Colonic mucosa (tissue), 4 donors: Measurements from ENCODE around the gene LRRC3B. TPM values are rescaled to one million over a fixed set of nuclear protein-coding genes. Genes with fewer than 3 reads are reported as not detected.

ENCODE experiments used
- DNase-seq: peaks from one replicate; pipeline ENCODE4 v3.0.0-alpha.2; 2020
- H3K27ac ChIP-seq: fragments of 200-600 bp; one replicate; pipeline ENCODE4 v1.8.0; 2021
- H3K27me3 ChIP-seq: fragments of 200-600 bp; one replicate; pipeline ENCODE4 v1.8.0; 2021
- H3K36me3 ChIP-seq: fragments of 200-600 bp; one replicate; pipeline ENCODE4 v1.8.0; 2021
- H3K4me1 ChIP-seq: fragments of 200-600 bp; one replicate; pipeline ENCODE4 v1.8.0; 2021; ENCODE audit warnings: mild to moderate bottlenecking
- H3K4me3 ChIP-seq: fragments of 200-600 bp; one replicate; pipeline ENCODE4 v1.8.0; 2021
- H3K9ac ChIP-seq, 2 donors: one replicate each; pipeline ENCODE4 v1.7.0; 2013; ENCODE audit warnings: control low read depth in 2 of 2, low read depth in 2 of 2, low read length in 2 of 2
- H3K9me3 ChIP-seq: fragments of 200-600 bp; one replicate; pipeline ENCODE4 v1.8.0; 2021
- CTCF ChIP-seq: fragments of 200-600 bp; IDR thresholded peaks from one replicate; pipeline ENCODE4 v1.8.0; 2022; ENCODE audit warnings: antibody characterized with exemption, mild to moderate bottlenecking
- intact Hi-C: fragments of 100-400 bp; cut with DNase I; formaldehyde crosslinking; loops from one replicate; pipeline ENCODE4 v1.14.1; 2022
- total RNA-seq, 2 donors: library from RNA; stranded (reverse); fragmentation: NEBNext Ultra II Directional in 1 of 2; extraction: Animal tissue kit (Norgen Biotek cat#: 25700) in 1 of 2; gene quantifications; one replicate each; pipeline ENCODE4 v1.2.1, GENCODE V29; 2021
- donor health status: healthy.
- donor health status: DM: no; HTN: no; CAD: no.
- donor health status: DM: no; HTN: no; CAD: no.

The LRRC3B gene
- total RNA-seq, 2 donors from 2014 or later, result 0.08 to 0.15 TPM

GRCh38 chr3:26647078-26647477, 24.5 kb downstream of the LRRC3B start:
- intact Hi-C loops, result no loop called here
- H3K27me3 ChIP-seq, result no peaks in the 10 kb centered on the region
- no peaks in the 10 kb centered on the region for H3K4me1 ChIP-seq
- no peak for TF ChIP-seq CTCF
- no peak overlapping the region for H3K27ac ChIP-seq
- H3K9me3 ChIP-seq, result no peaks in the 10 kb centered on the region
- DNase-seq, result no peak
- H3K4me3 ChIP-seq, result no peak overlapping the region
- H3K36me3 ChIP-seq, result no peaks in the 10 kb centered on the region
- no peak overlapping the region for H3K9ac ChIP-seq

- no peak overlapping the region for H3K9ac ChIP-seq
- TF ChIP-seq CTCF, result no peak
- no peak for DNase-seq
- intact Hi-C loops, result no loop called here
- H3K4me3 ChIP-seq, result no peak overlapping the region
- no peaks in the 10 kb centered on the region for H3K4me1 ChIP-seq
- H3K36me3 ChIP-seq, result no peaks in the 10 kb centered on the region
- H3K27me3 ChIP-seq, result no peaks in the 10 kb centered on the region
- H3K9me3 ChIP-seq, result no peaks in the 10 kb centered on the region
- no peak overlapping the region for H3K27ac ChIP-seq
Measured at GRCh38 chr3:26648461-26648860, 25.9 kb downstream of the LRRC3B start.

GRCh38 chr3:26652164-26652563, 29.6 kb downstream of the LRRC3B start:
- intact Hi-C loops, result no loop called here
- no peaks in the 10 kb centered on the region for H3K4me1 ChIP-seq

GRCh38 chr3:26653811-26654425, 31.3 kb downstream of the LRRC3B start:
- Histone ChIP-seq H3K9ac (no peak overlapping the region), H3K36me3 (no peaks in the 10 kb centered on the region), H3K4me1 (no peaks in the 10 kb centered on the region), H3K4me3 (no peak overlapping the region), H3K27me3 (no peaks in the 10 kb centered on the region), H3K9me3 (no peaks in the 10 kb centered on the region), H3K27ac (no peak overlapping the region)
- TF ChIP-seq CTCF, result no peak
- no peak for DNase-seq
- intact Hi-C loops, result no loop called here

More at GRCh38 chr3:26652164-26652563, 29.6 kb downstream of the LRRC3B start:
- no peak for TF ChIP-seq CTCF
- Histone ChIP-seq H3K9me3 (no peaks in the 10 kb centered on the region), H3K36me3 (no peaks in the 10 kb centered on the region), H3K9ac (no peak overlapping the region), H3K4me3 (no peak overlapping the region), H3K27me3 (no peaks in the 10 kb centered on the region), H3K27ac (no peak overlapping the region)
- no peak for DNase-seq

GRCh38 chr3:26655231-26655630, 32.7 kb downstream of the LRRC3B start:
- no peaks in the 10 kb centered on the region for H3K4me1 ChIP-seq
- H3K9me3 ChIP-seq, result no peaks in the 10 kb centered on the region
- H3K27me3 ChIP-seq, result no peaks in the 10 kb centered on the region
- H3K36me3 ChIP-seq, result no peaks in the 10 kb centered on the region
- H3K27ac ChIP-seq, result no peak overlapping the region
- TF ChIP-seq CTCF, result no peak
- no peak overlapping the region for H3K9ac ChIP-seq
- no peak for DNase-seq
- H3K4me3 ChIP-seq, result no peak overlapping the region
- intact Hi-C loops, result no loop called here
